PC-9 (cell line): ENCODE results near the gene ORAI3.

Experiments
- CTCF ChIP-seq: fragments of 200-600 bp; sonication (generic); conservative IDR thresholded peaks from 2 replicates; pipeline ENCODE4 v1.6.1; 2017; ENCODE audit warnings: mixed run types, antibody characterized with exemption, mild to moderate bottlenecking, moderate library complexity
- EZH2 ChIP-seq: fragments of 200-600 bp; sonication (generic); IDR thresholded peaks from 2 replicates; pipeline ENCODE4 v1.8.0; 2017; ENCODE audit warnings: antibody characterized with exemption, low read depth

GRCh38 chr16:30951750-30952149 is 2.9 kb downstream of the ORAI3 start:
- no peak for TF ChIP-seq CTCF
- TF ChIP-seq EZH2 = no peak
